HCT116 (cell line): ENCODE results near the gene MINK1. TPM values are rescaled to one million over a fixed set of nuclear protein-coding genes. Genes with fewer than 3 reads are reported as not detected.
"Not testable (repeated sequence)": the region's sequence is repeated elsewhere in the genome, so short reads cannot be mapped to it uniquely, and the experiment has no call there.

Source experiments
- ATAC-seq: fragments of 200-7000 bp; cut with Tn5 transposase; 2 replicates; pipeline ENCODE4 v1.9.1; 2020; ENCODE audit warnings: mild to moderate bottlenecking, moderate library complexity
- BruUV-seq: library from RNA; stranded (reverse); fragments of 400-500 nt; replicated peaks from 2 replicates; lab custom pipeline; 2021; lab: Mats Ljungman, UMichigan
- CTCF ChIA-PET: fragments of 300-600 bp; sonication (Branson Sonifier 250); formaldehyde crosslinking; loops from one replicate; lab custom pipeline; 2021; ENCODE audit warnings: antibody characterized with exemption; lab: Charles Lee
- POLR2A ChIA-PET: fragments of 300-600, 350-600 bp; sonication (Branson Sonifier 250); formaldehyde crosslinking; loops from one replicate; lab custom pipeline; 2021; ENCODE audit warnings: antibody characterized with exemption; lab: Charles Lee
- RAD21 ChIA-PET, 2 experiments: fragments of 300-600 bp; sonication (Branson Sonifier 250); formaldehyde crosslinking; loops; one replicate each; lab custom pipeline; 2023; ENCODE audit warnings: low total read pairs in 2 of 2; ENCODE audit not compliant: uncharacterized antibody in 2 of 2, unreplicated experiment in 2 of 2, low non-redundant PET in 1 of 2; lab: Charles Lee
- DNase-seq: peaks from one replicate; pipeline ENCODE4 v3.0.0-alpha.2; 2010; ENCODE audit warnings: low read depth, low spot score
- H2AFZ ChIP-seq: fragments of 200-600 bp; shearing (Covaris generic), sonication (generic); 2 replicates; pipeline ENCODE4 v1.6.1; 2017; ENCODE audit warnings: low read depth, mixed run types, mixed read lengths, antibody characterized with exemption, low read length; ENCODE audit not compliant: poor library complexity, severe bottlenecking
- H3K27ac ChIP-seq: 2 replicates; pipeline ENCODE4 v1.5.1; 2012; ENCODE audit warnings: low read depth, low read length
- H3K27me3 ChIP-seq: fragments of 200-600 bp; sonication (generic); 2 replicates; pipeline ENCODE4 v1.6.1; 2016; ENCODE audit warnings: mixed run types, low read length, mixed read lengths; ENCODE audit not compliant: insufficient read depth
- H3K36me3 ChIP-seq, 2 experiments: fragments of 200-500 bp in 1 of 2; fragments of 200-600 bp in 1 of 2; sonication (Bioruptor generic) in 1 of 2; sonication (generic) in 1 of 2; 2 replicates each; pipeline versions ENCODE4 v1.5.1 to v1.6.1; 2014 to 2016; ENCODE audit warnings: low read length in 2 of 2, inconsistent platforms in 1 of 2, mixed read lengths in 1 of 2, mixed run types in 1 of 2; ENCODE audit not compliant: insufficient read depth in 2 of 2, control insufficient read depth in 1 of 2
- H3K4me1 ChIP-seq, 2 experiments: fragments of 200-600 bp in 1 of 2; sonication (generic) in 1 of 2; 2 replicates each; pipeline versions ENCODE4 v1.5.1 to v1.6.1; 2012 to 2017; ENCODE audit warnings: low read length in 2 of 2, inconsistent platforms in 1 of 2, mild to moderate bottlenecking in 1 of 2, mixed read lengths in 1 of 2, mixed run types in 1 of 2, moderate library complexity in 1 of 2; ENCODE audit not compliant: insufficient read depth in 2 of 2, control insufficient read depth in 1 of 2
- H3K4me2 ChIP-seq: fragments of 200-600 bp; sonication (generic); 2 replicates; pipeline ENCODE4 v1.6.1; 2017; ENCODE audit warnings: mixed run types, low read length, mixed read lengths
- H3K4me3 ChIP-seq, 2 experiments: fragments of 200-600 bp in 1 of 2; sonication (generic) in 1 of 2; replicated peaks in 1 of 2; 2 replicates each; pipeline ENCODE4 v1.5.1; 2011 to 2016; ENCODE audit warnings: low read length in 2 of 2, control low read depth in 1 of 2, low read depth in 1 of 2, mild to moderate bottlenecking in 1 of 2, mixed read lengths in 1 of 2, mixed run types in 1 of 2
- H3K79me2 ChIP-seq: fragments of 200-600 bp; sonication (generic); 2 replicates; pipeline ENCODE4 v1.6.1; 2017; ENCODE audit warnings: mild to moderate bottlenecking, mixed run types, low read length, moderate library complexity, mixed read lengths; ENCODE audit not compliant: insufficient read depth
- H3K9ac ChIP-seq: fragments of 200-600 bp; sonication (generic); 2 replicates; pipeline ENCODE4 v1.6.1; 2016; ENCODE audit warnings: low read length, mixed read lengths
- H3K9me2 ChIP-seq: fragments of 200-600 bp; sonication (generic), shearing (Covaris generic); 2 replicates; pipeline ENCODE4 v1.6.1; 2017; ENCODE audit warnings: mixed run types, mild to moderate bottlenecking, moderate library complexity; ENCODE audit not compliant: insufficient read depth
- H3K9me3 ChIP-seq, 2 experiments: fragments of 200-500 bp in 1 of 2; fragments of 200-600 bp in 1 of 2; sonication (Bioruptor generic) in 1 of 2; sonication (generic) in 1 of 2; 2 replicates each; pipeline ENCODE4 v1.6.1; 2014 to 2017; ENCODE audit warnings: low read length in 2 of 2, mixed read lengths in 2 of 2, inconsistent platforms in 1 of 2, low read depth in 1 of 2, mild to moderate bottlenecking in 1 of 2, mixed run types in 1 of 2, moderate library complexity in 1 of 2; ENCODE audit not compliant: control insufficient read depth in 1 of 2, insufficient read depth in 1 of 2
- H4K20me1 ChIP-seq: fragments of 200-600 bp; sonication (generic), shearing (Covaris generic); 2 replicates; pipeline ENCODE4 v1.6.1; 2017; ENCODE audit warnings: mixed run types, mild to moderate bottlenecking, moderate library complexity; ENCODE audit not compliant: insufficient read depth
- ATF3 ChIP-seq: IDR thresholded peaks from 2 replicates; pipeline ENCODE4 v1.6.1; 2012
- SIN3A ChIP-seq: IDR thresholded peaks from 2 replicates; pipeline ENCODE4 v1.6.1; 2012; ENCODE audit warnings: low read depth
- intact Hi-C: fragments of 100-400 bp; cut with micrococcal nuclease; formaldehyde crosslinking; loops from 2 replicates; pipeline ENCODE4 v1.10.0; 2022
- total RNA-seq: library from RNA; stranded (reverse); gene quantifications from one replicate; pipeline ENCODE4 v1.2.1, GENCODE V29; 2021; ENCODE audit not compliant: unreplicated experiment

The MINK1 gene
- total RNA-seq, 1 experiment from 2014 or later, result 85.2 TPM

DNA sequence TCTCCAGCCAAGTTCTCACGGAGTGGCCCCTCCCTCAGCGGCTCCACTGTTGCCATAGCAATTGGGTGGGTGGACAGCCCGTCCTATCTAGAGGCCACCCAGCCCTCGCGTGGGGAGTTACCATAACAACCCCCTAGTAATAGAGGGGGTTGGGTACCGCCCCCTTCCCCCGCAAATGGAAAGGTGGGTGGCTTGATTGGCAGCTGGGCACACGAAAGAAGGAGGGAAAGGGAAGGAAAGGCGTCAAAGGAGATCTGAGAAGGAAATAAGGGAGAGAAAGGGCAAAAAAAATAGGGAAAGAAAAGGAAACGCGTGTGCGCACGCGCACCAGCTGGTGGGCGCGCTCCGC, 337 bp upstream of the MINK1 start:
- peak; percentile 43 for ATAC-seq
- DNase-seq, H2AFZ ChIP-seq, POLR2A ChIA-PET, BruUV-seq, H3K9me3 ChIP-seq, H4K20me1 ChIP-seq, H3K9me2 ChIP-seq, CTCF ChIA-PET, H3K36me3 ChIP-seq, RAD21 ChIA-PET, H3K27me3 ChIP-seq: not testable (repeated sequence)
- Histone ChIP-seq H3K79me2 (peaks cover 46% of the 10 kb centered on the region), H3K9ac (peak overlapping the region; percentile 78), H3K4me3 (peak overlapping the region; percentile 28 to 71; a peak in 3 of 4 replicates), H3K27ac (peak overlapping the region; percentile 98), H3K4me2 (peak overlapping the region; percentile 71), H3K4me1 (peaks cover 16 to 24% of the 10 kb centered on the region in 2 experiments)
- intact Hi-C loops, result loop anchor here (10.0 kb wide), 1 partner anchor 52 kb away; no protein-coding TSS in a partner anchor

- H3K27me3 ChIP-seq, result no peaks in the 10 kb centered on the region
- ChIA-PET POLR2A (no interaction called here), RAD21 (no interaction called here), CTCF (interaction anchor here (0.8 kb wide), 1 partner anchor 102 kb away, joined by 3 read pairs; the partner anchor contains the start of gene MED11)
- BruUV-seq, result TSS peak; percentile 51
- H3K9me3 ChIP-seq, result no peaks in the 10 kb centered on the region
- DNase-seq (no peak), ATAC-seq (no peak)
- TF ChIP-seq ATF3, result no peak
- peak; percentile 11; the same call in 1 of the 2 replicates for TF ChIP-seq SIN3A
- intact Hi-C loops, result loop anchor here (10.0 kb wide), 1 partner anchor 51 kb away; no protein-coding TSS in a partner anchor
- peaks cover 3 to 13% of the 10 kb centered on the region in 2 experiments; a peak in 1 of 4 replicates for H3K36me3 ChIP-seq
- peak overlapping the region; percentile 78 for H3K9ac ChIP-seq
- peaks cover 16 to 24% of the 10 kb centered on the region in 2 experiments for H3K4me1 ChIP-seq
- H3K79me2 ChIP-seq, result peaks cover 57% of the 10 kb centered on the region
- H3K4me3 ChIP-seq, result peak overlapping the region; percentile 71 to 93
- no peaks in the 10 kb centered on the region; the same call in 1 of the 2 replicates for H4K20me1 ChIP-seq
- H3K4me2 ChIP-seq, result peak overlapping the region; percentile 71
- H3K27ac ChIP-seq, result peak overlapping the region; percentile 98
- no peak overlapping the region for H2AFZ ChIP-seq
- no peaks in the 10 kb centered on the region for H3K9me2 ChIP-seq
Measured at GRCh38 chr17:4833941-4834680, 971 bp downstream of the MINK1 start.
